Fibroblast of peridontal ligament (primary cell): ENCODE measurements around the gene GPT2.

Source experiments
- DNase-seq: peaks from one replicate; pipeline ENCODE4 v3.0.0-alpha.2; 2010; ENCODE audit errors: extremely low read depth

Gene GPT2

GRCh38 chr16:46968063-46968435, 83.9 kb downstream of the GPT2 start:
- no peak for DNase-seq

GRCh38 chr16:46970089-46970488, 85.9 kb downstream of the GPT2 start:
- DNase-seq: no peak

DNA sequence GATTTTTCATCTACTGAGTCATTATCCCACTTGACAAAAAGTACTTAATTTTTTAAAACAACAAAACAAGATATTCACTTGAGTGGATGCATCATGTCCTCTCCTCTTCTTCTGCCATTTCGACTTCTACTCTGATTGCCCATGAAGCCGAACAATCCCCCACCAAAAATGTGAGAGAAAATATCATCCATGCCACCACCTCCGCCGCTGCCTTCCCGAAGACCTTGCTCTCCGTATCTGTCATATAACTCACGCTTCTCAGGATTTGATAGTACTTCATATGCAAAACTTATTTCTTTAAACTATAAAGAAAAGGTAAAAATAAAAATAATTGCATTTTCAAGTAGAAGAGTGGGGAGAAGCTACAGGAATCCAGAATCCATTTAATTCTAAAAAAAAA, 87.1 kb downstream of the GPT2 start:
- DNase-seq: no peak

GRCh38 chr16:46972429-46973206, 88.5 kb downstream of the GPT2 start:
- DNase-seq: peak; percentile 29

- peak; percentile 81 for DNase-seq
Measured at GRCh38 chr16:46973207-46973995, 89.2 kb downstream of the GPT2 start, which contains the start of gene DNAJA2. Gene DNAJA2, minus strand, starts transcription at chr16:46973674. Its CDS starts 102 bp downstream, at chr16:46973572.

- DNase-seq: no peak
Measured at GRCh38 chr16:46973996-46974324, 89.8 kb downstream of the GPT2 start.

GRCh38 chr16:46974352-46974751, 90.2 kb downstream of the GPT2 start:
- DNase-seq: no peak

DNA sequence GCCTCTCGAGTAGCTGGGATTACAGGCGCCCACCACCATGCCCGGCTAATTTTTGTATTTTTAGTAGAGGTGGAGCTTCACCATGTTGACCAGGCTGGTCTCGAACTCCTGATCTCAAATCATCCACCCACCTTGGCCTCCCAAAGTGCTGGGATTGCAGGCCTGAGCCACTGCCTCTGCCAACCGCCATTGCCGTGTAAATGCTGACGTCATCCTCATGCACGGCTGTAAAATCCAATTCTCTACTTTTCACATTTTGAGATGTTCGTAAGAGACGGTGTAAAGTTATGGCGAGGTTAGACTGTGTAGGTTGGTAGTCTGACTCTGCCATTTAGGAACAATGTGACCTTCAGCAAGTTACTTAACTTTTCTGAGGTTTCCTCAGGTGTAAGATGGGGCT, 91.0 kb downstream of the GPT2 start:
- no peak for DNase-seq

GRCh38 chr16:46975908-46976470, 91.8 kb downstream of the GPT2 start:
- no peak for DNase-seq

- DNase-seq: no peak
Measured at GRCh38 chr16:46976550-46976949, 92.4 kb downstream of the GPT2 start.
